CD4-positive, alpha-beta T cell treated with Interleukin-15 for 4 hours (primary cell): Measurements from ENCODE around the gene UBXN10.

Experiments
- DNase-seq: peaks from one replicate; pipeline ENCODE4 v3.0.0-alpha.2; 2020; ENCODE audit warnings: low spot score

The UBXN10 gene

GRCh38 chr1:20234788-20235535 lies 49.1 kb downstream of the UBXN10 start:
- no peak for DNase-seq

- DNase-seq, result no peak
Measured at GRCh38 chr1:20237646-20238045, 51.8 kb downstream of the UBXN10 start.

GRCh38 chr1:20240012-20240411 lies 54.1 kb downstream of the UBXN10 start:
- DNase-seq, result no peak

- no peak for DNase-seq
Measured at GRCh38 chr1:20242890-20243479, 57.1 kb downstream of the UBXN10 start.
